ENCODE data around the gene TIMP2. TPM values are rescaled to one million over a fixed set of nuclear protein-coding genes. Genes with fewer than 3 reads are reported as not detected.

TIMP2 gene
- total and polyA plus RNA-seq, 2 of the 8 experiments (the other 6 are each of a cell fraction or from before 2014, with no cell fraction given), result 18.2 to 43.3 TPM

DNA sequence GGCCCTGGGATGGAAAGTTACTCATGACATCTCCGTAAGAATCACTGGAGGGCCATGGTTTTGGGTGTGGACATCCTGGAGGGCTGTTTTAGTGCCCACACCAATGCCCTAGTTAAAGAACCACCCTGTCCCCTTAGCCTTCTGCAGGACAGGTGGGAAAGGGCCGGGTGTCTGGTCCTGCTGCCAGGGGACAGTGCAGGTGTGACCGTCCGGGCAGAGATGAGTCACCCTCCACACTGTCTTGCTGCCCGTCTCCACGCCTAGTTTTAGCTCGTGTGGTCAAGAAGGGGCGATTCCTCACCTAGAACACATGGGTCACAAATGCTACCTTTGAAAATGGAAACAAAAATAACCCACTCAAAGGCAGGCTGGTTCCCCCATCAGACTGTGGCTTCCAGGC lies 39.2 kb downstream of the TIMP2 start:
- no peak overlapping the region for H3K14ac ChIP-seq (ENCODE audit: insufficient read length)
- H4K5ac ChIP-seq (ENCODE audit: insufficient read length, low read depth, low read length), result no peak overlapping the region
- 0 out of 2 replicates have a peak overlapping the region, but pooled peaks have one; percentile 39 for H2AK5ac ChIP-seq (ENCODE audit: low read depth, low read length)
- no peak overlapping the region for H2BK15ac ChIP-seq (ENCODE audit: low read length)
- H2BK5ac ChIP-seq (ENCODE audit: low read depth, low read length), result no peak overlapping the region
- H3K27ac ChIP-seq (ENCODE audit: low read depth, low read length), result no peak overlapping the region
- H3K36me3 ChIP-seq (ENCODE audit: control insufficient read depth in 2 of 4, insufficient read depth in 4 of 4, low read length in 3 of 4), result peaks cover 0 to 2% (median 0%) of the 10 kb centered on the region in 4 experiments; a peak in 1 of 8 replicates
- FAIRE-seq (no peak), DNase-seq (ENCODE audit: low read depth in 1 of 2, low spot score in 2 of 2) (no peak)
- no peaks in the 10 kb centered on the region for H3K9me3 ChIP-seq (ENCODE audit: insufficient read depth in 2 of 2, low read depth in 1 of 2, low read length in 1 of 2)
- no peak overlapping the region for H3K4ac ChIP-seq (replicated peaks; ENCODE audit: insufficient read length, low read depth, low read length)
- H3K4me2 ChIP-seq (ENCODE audit: insufficient read depth in 1 of 2, low read depth in 2 of 2, low read length in 2 of 2), result no peak overlapping the region
- H2BK12ac ChIP-seq (ENCODE audit: low read depth, low read length), result no peak overlapping the region
- H4K91ac ChIP-seq (replicated peaks; ENCODE audit: insufficient read length, low read length), result no peak overlapping the region
- H4K8ac ChIP-seq (ENCODE audit: extremely low read depth, insufficient read depth, low read length), result no peak overlapping the region
- H4K20me1 ChIP-seq (replicated peaks in 1 of 2; ENCODE audit: control insufficient read depth in 1 of 2, insufficient read depth in 2 of 2, low read length in 2 of 2), result peaks cover 4 to 5% of the 10 kb centered on the region in 2 experiments
- POLR2A ChIA-PET (ENCODE audit: partially characterized antibody), result no interaction called here
- H3K27me3 ChIP-seq (replicated peaks in 1 of 4; ENCODE audit: control insufficient read depth in 3 of 4, extremely low read depth in 1 of 4, insufficient read depth in 3 of 4, low read length in 3 of 4), result no peaks in the 10 kb centered on the region; a peak in 1 of 7 replicates
- H3K23ac ChIP-seq (ENCODE audit: insufficient read length), result no peak overlapping the region
- H3K4me3 ChIP-seq (ENCODE audit: extremely low read depth in 1 of 4, insufficient read depth in 2 of 4, low read depth in 3 of 4, low read length in 4 of 4), result no peak overlapping the region
- no peak overlapping the region for H2AFZ ChIP-seq (ENCODE audit: low read length)
- H3K18ac ChIP-seq (ENCODE audit: extremely low read depth, low read length), result no peak overlapping the region; the same call in 1 of the 2 replicates
- H3K23me2 ChIP-seq (ENCODE audit: low read depth, low read length), result no peaks in the 10 kb centered on the region
- H3K9ac ChIP-seq (replicated peaks in 1 of 4; ENCODE audit: extremely low read depth in 1 of 4, low read depth in 3 of 4, low read length in 3 of 4), result no peak overlapping the region
- CTCF ChIA-PET (ENCODE audit: partially characterized antibody), result interaction anchor here (1.9 to 2.8 kb wide), 3 partner anchors 10 to 86 kb away, joined by 4 to 12 read pairs (median 7); no protein-coding TSS in a partner anchor
- H2BK120ac ChIP-seq (replicated peaks; ENCODE audit: low read depth, low read length), result no peak overlapping the region
- H3K56ac ChIP-seq (replicated peaks; ENCODE audit: insufficient read length, low read depth, low read length), result no peak overlapping the region
- H2BK20ac ChIP-seq (ENCODE audit: low read length), result no peak overlapping the region
- H3K79me2 ChIP-seq (ENCODE audit: control insufficient read depth in 1 of 2, insufficient read depth in 2 of 2, low read length in 2 of 2), result peaks cover 0 to 11% of the 10 kb centered on the region in 2 experiments; a peak in 1 of 4 replicates
- H3K79me1 ChIP-seq (ENCODE audit: low read depth, low read length), result peaks cover 2% of the 10 kb centered on the region; the same call in 1 of the 2 replicates
- 88% methylated on average over 8 of the region's 8 CpGs; no CpG with 5 or more reads in 1 of the 2 experiments for WGBS, 2 experiments (ENCODE audit: extremely low coverage in 1 of 2, insufficient coverage in 1 of 2, insufficient read length in 1 of 2, insufficient replicate concordance in 2 of 2, low coverage in 1 of 2, low lambda C conversion rate in 2 of 2, missing lambda C conversion rate in 1 of 2)
- H3K4me1 ChIP-seq (replicated peaks in 1 of 4; ENCODE audit: control insufficient read depth in 3 of 4, insufficient read depth in 4 of 4, low read length in 3 of 4), result peaks cover 0 to 23% (median 20%) of the 10 kb centered on the region in 4 experiments; a peak in 6 of 7 replicates
- no peak for TF ChIP-seq SP1 (IDR thresholded peaks at IDR 0.05; ENCODE audit: low read depth, low read length)
- TF ChIP-seq TBP (IDR thresholded peaks at IDR 0.05; ENCODE audit: low read depth, low read length), result no peak
- TF ChIP-seq TEAD4 (IDR thresholded peaks at IDR 0.05; ENCODE audit: low read depth, low read length), result no peak
- TF ChIP-seq MAFK (IDR thresholded peaks at IDR 0.05; ENCODE audit: low read depth, low read length), result no peak

Data from H1 (cell line).